ENCODE data around the gene CABLES2. TPM values are rescaled to one million over a fixed set of nuclear protein-coding genes. Genes with fewer than 3 reads are reported as not detected.

The CABLES2 gene, protein sequence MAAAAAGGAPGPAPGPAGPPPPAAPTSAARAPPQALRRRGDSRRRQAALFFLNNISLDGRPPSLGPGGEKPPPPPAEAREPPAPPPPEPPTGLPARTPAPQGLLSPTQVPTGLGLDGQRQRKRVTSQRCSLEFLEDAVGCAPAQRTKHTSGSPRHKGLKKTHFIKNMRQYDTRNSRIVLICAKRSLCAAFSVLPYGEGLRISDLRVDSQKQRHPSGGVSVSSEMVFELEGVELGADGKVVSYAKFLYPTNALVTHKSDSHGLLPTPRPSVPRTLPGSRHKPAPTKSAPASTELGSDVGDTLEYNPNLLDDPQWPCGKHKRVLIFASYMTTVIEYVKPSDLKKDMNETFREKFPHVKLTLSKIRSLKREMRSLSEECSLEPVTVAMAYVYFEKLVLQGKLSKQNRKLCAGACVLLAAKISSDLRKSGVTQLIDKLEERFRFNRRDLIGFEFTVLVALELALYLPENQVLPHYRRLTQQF
- total RNA-seq (2014; rRNA removed; shearing (Covaris generic)), result 12.9 and 13.0 TPM in 2 replicates

DNA sequence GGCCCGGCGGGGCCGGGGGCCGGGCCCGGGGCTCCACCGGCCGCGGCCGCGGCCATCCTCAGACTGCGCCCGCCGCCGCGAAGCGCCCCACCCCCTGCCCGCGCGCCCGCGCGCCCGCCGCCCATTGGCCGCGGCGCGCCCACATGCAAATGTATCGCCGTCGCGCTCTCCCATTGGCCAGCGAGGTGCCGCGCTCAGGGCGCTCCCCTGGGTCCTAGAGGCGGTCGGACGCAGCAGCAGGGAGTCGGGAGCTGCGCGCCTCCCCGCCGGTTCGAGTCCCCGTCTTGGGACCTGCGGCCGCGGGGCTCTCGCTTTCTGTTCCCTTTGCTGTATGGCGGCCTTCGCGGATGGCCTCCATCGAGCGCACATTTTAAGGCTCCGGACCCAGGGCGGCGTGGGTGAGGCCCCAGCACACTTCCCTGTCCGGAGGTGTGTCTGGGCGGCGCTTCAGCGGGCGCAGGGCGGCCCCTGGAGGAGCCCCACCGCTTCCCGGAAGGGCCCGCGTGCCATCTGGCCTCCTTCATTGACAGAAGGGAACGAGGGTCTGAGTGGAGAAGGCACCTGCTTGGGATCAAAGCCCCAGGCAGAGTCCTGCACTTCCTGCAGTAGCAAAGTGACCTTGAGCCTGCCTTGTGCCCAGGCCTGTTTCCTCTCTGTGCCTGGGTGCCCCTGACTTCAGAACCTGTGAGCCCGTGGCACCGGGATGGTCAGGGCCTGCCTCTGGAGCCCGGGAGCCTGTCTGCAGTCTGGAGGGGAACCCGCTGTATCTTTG is at the start of gene CABLES2:
Gene CABLES2, minus strand, starts transcription at position 65 of the 772 bp plus-strand sequence. Its CDS starts 9 bp downstream, at position 56.
- Histone ChIP-seq H3K4me1 (peaks cover 8% of the 10 kb centered on the region; the same call in 1 of the 2 replicates), H3K27ac (no peak within 1 kb of the TSS), H3K4me3 (peak within 1 kb of the TSS; percentile 70), H3K36me3 (no peaks in the 10 kb centered on the region), H3K27me3 (peaks cover 41% of the 10 kb centered on the region), H3K9me3 (replicated peaks) (no peaks in the 10 kb centered on the region)
- DNase-seq, result peak; percentile 98 to 99

GRCh38 chr20:62455929-62456328 is 48.8 kb upstream of the CABLES2 start:
- Histone ChIP-seq H3K36me3 (no peaks in the 10 kb centered on the region), H3K4me1 (peaks cover 4% of the 10 kb centered on the region; the same call in 1 of the 2 replicates), H3K27me3 (peaks cover 87% of the 10 kb centered on the region), H3K9me3 (replicated peaks) (no peaks in the 10 kb centered on the region), H3K4me3 (no peak overlapping the region), H3K27ac (no peak overlapping the region)
- DNase-seq, result peak in 1 of 2 experiments; percentile 36

DNA sequence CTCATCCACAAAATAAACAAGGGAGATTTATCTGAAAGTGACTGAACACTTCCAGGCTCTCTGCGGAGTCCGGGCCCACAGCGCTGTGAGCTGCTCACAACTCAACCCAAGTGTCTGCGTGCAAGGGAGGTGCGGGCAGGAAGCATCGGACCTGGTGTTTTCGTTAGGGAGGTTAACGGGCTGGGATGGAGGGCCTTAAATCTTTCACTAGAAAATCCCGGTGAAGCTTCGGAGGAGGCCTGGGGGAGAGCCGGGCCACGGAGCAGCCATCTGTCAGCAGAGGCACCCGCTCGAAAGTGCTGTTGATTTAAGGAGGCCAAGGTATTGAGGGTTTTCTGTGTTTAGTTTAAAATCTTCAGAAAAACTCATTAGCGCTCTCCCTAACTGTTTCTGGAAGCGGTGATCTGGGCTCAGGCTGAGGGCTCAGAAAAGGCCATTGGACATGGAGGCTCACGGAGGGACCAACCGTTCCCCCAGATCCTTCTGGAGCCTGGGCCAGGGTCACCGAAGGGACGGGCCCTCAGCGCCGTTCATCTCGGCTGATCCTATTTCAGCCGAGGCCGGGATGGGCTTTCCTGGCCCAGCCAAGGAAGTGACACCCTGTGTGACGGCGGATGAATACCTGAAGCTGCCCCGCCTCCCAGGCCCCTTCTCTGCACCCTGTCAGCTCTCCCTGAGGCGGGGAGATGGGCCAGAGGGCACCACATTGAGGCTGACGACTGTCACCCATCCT is 48.0 kb upstream of the CABLES2 start:
- Histone ChIP-seq H3K9me3 (replicated peaks) (no peaks in the 10 kb centered on the region), H3K4me1 (peaks cover 4% of the 10 kb centered on the region; the same call in 1 of the 2 replicates), H3K36me3 (no peaks in the 10 kb centered on the region), H3K27me3 (peaks cover 87% of the 10 kb centered on the region), H3K27ac (no peak overlapping the region), H3K4me3 (no peak overlapping the region)
- DNase-seq, result peak in 1 of 2 experiments; percentile 58

DNA sequence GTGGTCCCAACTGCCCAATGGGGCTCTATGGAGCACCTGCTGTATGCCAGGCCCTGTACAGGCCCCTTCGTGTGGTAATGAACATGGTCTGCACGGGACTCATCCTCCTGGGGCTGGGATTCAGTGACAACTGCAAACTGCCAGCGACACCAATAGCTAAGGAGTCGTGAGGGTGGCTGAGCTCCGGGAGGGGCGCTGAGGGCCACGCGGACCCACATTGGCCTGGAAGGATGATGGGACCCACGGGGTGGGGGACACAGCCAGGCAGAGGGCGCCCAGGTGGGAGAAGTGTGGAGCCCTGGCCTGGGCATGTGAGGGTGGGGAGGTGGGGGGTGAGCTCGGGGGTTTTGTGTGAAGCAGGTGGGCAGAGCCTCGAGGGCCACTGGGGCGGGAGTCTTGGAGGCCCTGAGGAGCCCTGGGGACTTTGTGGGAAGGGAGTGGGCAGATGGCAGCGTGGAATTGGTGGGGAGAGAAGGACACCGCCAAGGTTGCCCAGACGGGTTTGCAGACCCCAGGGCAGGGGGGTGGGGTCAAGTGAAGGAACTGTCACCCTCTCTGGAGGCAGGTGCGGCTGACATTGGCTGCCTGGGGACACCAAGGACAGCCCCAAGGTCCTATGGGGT is 46.2 kb upstream of the CABLES2 start:
- Histone ChIP-seq H3K4me1 (peaks cover 4% of the 10 kb centered on the region; the same call in 1 of the 2 replicates), H3K4me3 (no peak overlapping the region), H3K36me3 (no peaks in the 10 kb centered on the region), H3K9me3 (replicated peaks) (no peaks in the 10 kb centered on the region), H3K27me3 (peaks cover 90% of the 10 kb centered on the region), H3K27ac (no peak overlapping the region)
- no peak for DNase-seq

- H3K36me3 ChIP-seq, result no peaks in the 10 kb centered on the region
- H3K27me3 ChIP-seq, result peaks cover 87% of the 10 kb centered on the region
- H3K27ac ChIP-seq, result no peak overlapping the region
Observed at GRCh38 chr20:62452475-62453095, 45.5 kb upstream of the CABLES2 start.

DNA sequence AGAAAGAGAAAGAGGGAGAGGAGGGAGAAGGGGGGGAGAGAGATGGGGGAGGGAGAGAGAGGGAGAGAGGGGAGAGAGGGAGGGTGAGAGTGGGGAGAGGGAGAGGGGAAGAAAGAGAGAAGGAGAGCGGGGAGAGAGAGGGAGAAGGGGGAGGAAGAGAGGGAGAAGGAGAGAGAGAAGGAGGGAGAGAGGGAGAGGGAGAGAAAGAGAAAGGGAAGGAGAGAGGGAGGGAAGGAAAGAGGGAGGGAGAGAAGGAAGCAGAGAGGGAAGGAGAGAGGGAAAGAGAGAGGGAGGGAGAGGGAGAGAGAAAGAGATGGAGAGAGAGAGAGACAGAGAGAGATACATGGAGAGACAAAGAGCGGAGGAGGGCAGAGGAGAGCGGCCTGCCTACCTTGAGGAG is 44.9 kb upstream of the CABLES2 start:
- H3K36me3 ChIP-seq, result no peaks in the 10 kb centered on the region

More at GRCh38 chr20:62452475-62453095, 45.5 kb upstream of the CABLES2 start:
- H3K9me3 ChIP-seq (replicated peaks), result no peaks in the 10 kb centered on the region
- no peak for DNase-seq
- no peak overlapping the region for H3K4me3 ChIP-seq
- peaks cover 4% of the 10 kb centered on the region; the same call in 1 of the 2 replicates for H3K4me1 ChIP-seq

DNA sequence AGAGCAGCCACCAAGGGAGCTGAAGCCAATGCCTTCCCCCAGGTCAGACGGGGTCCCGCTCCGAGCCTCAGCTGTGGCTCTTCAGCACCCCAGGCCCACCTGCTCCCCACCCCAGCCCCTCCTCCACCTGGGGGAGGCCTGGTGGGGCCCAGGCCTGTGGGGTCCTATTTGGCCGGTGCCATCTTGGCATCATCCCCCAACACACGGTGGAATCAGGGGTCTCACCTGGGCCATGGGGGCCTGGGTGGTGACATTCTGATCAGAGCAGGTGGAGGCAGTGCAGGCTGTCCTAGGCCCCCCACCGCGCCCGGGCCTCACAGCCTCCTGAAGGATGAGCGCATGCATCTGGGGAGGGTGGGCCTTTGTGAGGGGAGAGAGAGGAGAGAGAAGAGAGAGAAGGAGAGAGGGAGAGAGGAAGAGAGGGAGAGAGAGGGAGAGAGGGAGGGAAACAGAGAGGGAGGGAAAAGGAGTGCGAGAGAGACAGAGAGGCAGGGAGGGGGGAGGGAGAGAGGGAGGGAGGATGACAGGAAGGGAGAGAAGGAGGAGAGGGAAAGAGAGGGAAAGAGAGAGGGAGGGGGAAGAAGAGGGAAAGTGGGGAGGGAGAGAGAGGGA is 44.2 kb upstream of the CABLES2 start:
- Histone ChIP-seq H3K36me3 (no peaks in the 10 kb centered on the region), H3K27me3 (peaks cover 87% of the 10 kb centered on the region), H3K27ac (no peak overlapping the region), H3K4me3 (no peak overlapping the region), H3K9me3 (replicated peaks) (no peaks in the 10 kb centered on the region), H3K4me1 (peaks cover 4% of the 10 kb centered on the region; the same call in 1 of the 2 replicates)
- no peak for DNase-seq

More for the DNA sequence above, 44.9 kb upstream of the CABLES2 start:
- H3K27ac ChIP-seq, result no peak overlapping the region
- H3K9me3 ChIP-seq (replicated peaks), result no peaks in the 10 kb centered on the region
- H3K4me1 ChIP-seq, result peaks cover 4% of the 10 kb centered on the region; the same call in 1 of the 2 replicates
- DNase-seq, result no peak
- peaks cover 87% of the 10 kb centered on the region for H3K27me3 ChIP-seq
- no peak overlapping the region for H3K4me3 ChIP-seq

DNA sequence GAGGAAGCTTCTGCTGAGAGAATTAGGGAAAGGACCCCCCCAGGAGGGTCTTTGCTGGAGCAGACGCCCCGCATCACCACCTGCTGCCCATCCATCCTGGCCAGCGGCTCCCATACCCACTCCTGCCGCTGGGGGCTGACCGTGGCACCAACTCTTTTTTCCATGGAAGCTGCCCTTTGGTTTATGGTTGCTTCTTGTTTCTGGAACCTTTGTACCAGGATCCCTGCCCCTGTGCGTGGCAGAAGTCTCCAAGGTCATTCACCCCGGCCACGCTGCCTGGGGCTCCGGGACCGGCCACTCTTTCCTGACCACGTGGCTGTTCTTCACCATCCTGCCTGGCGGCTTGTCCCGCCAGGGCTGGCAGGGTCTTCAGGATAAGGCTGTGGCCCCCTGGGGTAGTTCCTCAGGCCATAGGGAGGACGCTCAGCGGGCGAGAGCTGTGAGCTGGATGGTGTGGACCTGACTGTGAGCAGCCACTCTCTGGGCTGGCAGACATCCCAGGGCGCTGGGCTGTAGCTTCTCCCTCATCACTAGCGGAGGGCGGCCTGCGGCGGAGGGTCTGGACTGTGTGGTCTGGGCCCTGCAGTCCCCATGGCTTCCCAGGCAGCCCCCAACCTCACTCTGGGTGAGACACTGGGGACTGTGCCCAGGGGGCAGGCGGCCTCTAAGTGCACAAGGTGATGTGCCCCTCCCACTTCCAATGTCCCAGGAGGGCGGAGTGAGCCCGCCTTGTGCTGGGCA is 43.0 kb upstream of the CABLES2 start:
- Histone ChIP-seq H3K4me3 (no peak overlapping the region), H3K27ac (no peak overlapping the region), H3K36me3 (no peaks in the 10 kb centered on the region), H3K4me1 (peaks cover 3% of the 10 kb centered on the region; the same call in 1 of the 2 replicates), H3K9me3 (replicated peaks) (no peaks in the 10 kb centered on the region), H3K27me3 (peaks cover 81% of the 10 kb centered on the region)
- no peak for DNase-seq

DNA sequence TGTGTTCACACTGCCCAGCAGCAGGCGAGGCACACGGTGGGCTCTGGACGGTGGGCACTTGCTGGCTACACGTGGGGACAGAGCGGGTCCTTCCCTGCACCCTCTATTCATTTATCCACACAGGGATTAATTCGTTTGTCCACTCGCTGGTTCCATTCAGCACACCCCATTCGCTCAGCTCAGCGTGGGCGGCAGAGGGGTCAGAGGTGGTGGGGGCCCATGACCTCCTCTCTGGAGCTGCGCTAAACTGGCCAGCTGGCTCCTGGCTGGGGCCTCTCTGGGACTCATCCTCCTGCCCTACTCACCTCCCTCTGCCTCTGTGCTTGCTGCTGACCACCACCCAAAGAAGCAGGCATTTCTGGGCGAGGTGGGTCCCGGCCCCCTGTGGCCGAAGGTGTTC is 41.7 kb upstream of the CABLES2 start:
- H3K4me1 ChIP-seq, result no peaks in the 10 kb centered on the region
- H3K4me3 ChIP-seq, result no peak overlapping the region
- no peak overlapping the region for H3K27ac ChIP-seq
- no peaks in the 10 kb centered on the region for H3K36me3 ChIP-seq
- DNase-seq, result no peak
- H3K9me3 ChIP-seq (replicated peaks), result no peaks in the 10 kb centered on the region
- H3K27me3 ChIP-seq, result peaks cover 74% of the 10 kb centered on the region

GRCh38 chr20:62448038-62448437 is 41.0 kb upstream of the CABLES2 start:
- Histone ChIP-seq H3K9me3 (replicated peaks) (no peaks in the 10 kb centered on the region), H3K4me1 (no peaks in the 10 kb centered on the region), H3K4me3 (no peak overlapping the region), H3K27me3 (peaks cover 71% of the 10 kb centered on the region), H3K36me3 (no peaks in the 10 kb centered on the region), H3K27ac (no peak overlapping the region)
- DNase-seq, result no peak

GRCh38 chr20:62446888-62447869 is 40.1 kb upstream of the CABLES2 start:
- DNase-seq, result no peak
- no peak overlapping the region for H3K27ac ChIP-seq
- H3K9me3 ChIP-seq (replicated peaks), result no peaks in the 10 kb centered on the region
- peaks cover 70% of the 10 kb centered on the region for H3K27me3 ChIP-seq
- H3K4me1 ChIP-seq, result no peaks in the 10 kb centered on the region
- no peak overlapping the region for H3K4me3 ChIP-seq
- no peaks in the 10 kb centered on the region for H3K36me3 ChIP-seq

DNA sequence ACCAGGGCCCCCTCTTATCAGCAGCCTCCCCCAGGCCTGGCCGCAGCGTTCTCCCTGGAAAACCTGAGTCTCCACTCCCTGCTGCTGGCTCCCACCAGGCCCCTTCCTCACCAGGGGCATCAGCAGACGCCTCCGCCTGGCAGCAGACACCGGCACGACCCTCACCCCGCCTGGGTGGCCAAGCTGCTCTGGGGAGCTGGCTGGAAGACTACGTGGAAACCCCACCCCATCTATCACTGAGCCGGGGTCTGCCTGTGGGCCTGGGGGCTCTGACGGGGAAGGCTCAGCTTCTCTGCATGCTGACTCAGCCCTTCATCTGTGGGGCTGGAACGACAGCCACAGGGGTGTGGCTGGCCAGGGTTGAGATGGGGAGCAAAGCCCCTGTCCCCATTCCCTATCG is 39.4 kb upstream of the CABLES2 start:
- Histone ChIP-seq H3K9me3 (replicated peaks) (no peaks in the 10 kb centered on the region), H3K4me3 (no peak overlapping the region), H3K27me3 (peaks cover 75% of the 10 kb centered on the region), H3K27ac (no peak overlapping the region), H3K4me1 (no peaks in the 10 kb centered on the region), H3K36me3 (no peaks in the 10 kb centered on the region)
- no peak for DNase-seq
